ENCODE data around the gene LIMK1. TPM values are rescaled to one million over a fixed set of nuclear protein-coding genes. Genes with fewer than 3 reads are reported as not detected.

LIMK1 gene
- total and polyA plus RNA-seq, 2 experiments from 2014 or later = 13.0 to 96.5 TPM

DNA sequence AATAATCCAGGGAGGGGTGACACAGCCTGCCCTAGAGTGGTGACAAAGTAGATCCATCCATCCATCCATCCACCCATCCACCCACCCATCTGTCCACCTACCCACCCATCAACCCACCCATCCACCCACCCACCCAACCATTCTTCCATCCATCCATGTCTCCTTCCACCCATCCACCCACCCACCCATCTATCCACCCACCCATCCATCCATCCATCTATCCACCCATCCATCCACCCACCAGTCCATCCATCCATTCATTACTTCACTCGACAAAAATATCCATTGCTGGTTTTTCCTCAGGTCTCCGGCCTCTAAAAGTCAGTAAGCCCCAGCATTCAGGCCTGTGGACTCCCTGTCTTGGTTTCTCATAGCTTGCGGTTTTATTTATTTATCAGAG lies 12.5 kb upstream of the LIMK1 start:
- no peak for TF ChIP-seq ETS1 (IDR thresholded peaks at IDR 0.05)
- no peak for TF ChIP-seq ZNF331 (CRISPR knock-in tag; IDR thresholded peaks at IDR 0.05; ENCODE audit: low read depth)
- no peak for TF ChIP-seq POLR2AphosphoS5 (IDR thresholded peaks at IDR 0.05; ENCODE audit: low read depth)
- no peak for TF ChIP-seq ZNF114 (CRISPR knock-in tag; IDR thresholded peaks at IDR 0.05)
- TF ChIP-seq JUNB (IDR thresholded peaks at IDR 0.05; ENCODE audit: unreplicated experiment) = no peak
- no peak for TF ChIP-seq EZH2phosphoT487 (IDR thresholded peaks at IDR 0.05; ENCODE audit: unreplicated experiment)
- Histone ChIP-seq H3K9me2 (ENCODE audit: insufficient read depth) (no peaks in the 10 kb centered on the region), H2AFZ (no peak overlapping the region), H3K4me3 (no peak overlapping the region), H3K36me3 (ENCODE audit: insufficient read depth) (no peaks in the 10 kb centered on the region), H3K27me3 (ENCODE audit: insufficient read depth) (no peaks in the 10 kb centered on the region), H3F3A (replicated peaks; ENCODE audit: low read depth) (no peaks in the 10 kb centered on the region), H3K27ac (ENCODE audit: low read depth) (no peak overlapping the region), H3K4me2 (no peak overlapping the region), H3K79me2 (replicated peaks; ENCODE audit: insufficient read depth) (no peaks in the 10 kb centered on the region), H3K4me1 (ENCODE audit: insufficient read depth) (no peaks in the 10 kb centered on the region), H4K20me1 (replicated peaks; ENCODE audit: insufficient read depth) (no peaks in the 10 kb centered on the region)
- Mint-ChIP-seq H3K27me3 (ENCODE audit: insufficient read depth, low read depth, poor library complexity) (peaks cover 14% of the 10 kb centered on the region), H3K4me3 (no peak overlapping the region), H3K4me1 (no peaks in the 10 kb centered on the region; the same call in 2 of the 3 replicates), H3K36me3 (ENCODE audit: low read depth) (no peaks in the 10 kb centered on the region; the same call in 2 of the 3 replicates), H3K27ac (no peak overlapping the region), H3K9me3 (no peaks in the 10 kb centered on the region; the same call in 2 of the 3 replicates)
- DNase-seq (ENCODE audit: low spot score) (no peak), ATAC-seq (no peak)

DNA sequence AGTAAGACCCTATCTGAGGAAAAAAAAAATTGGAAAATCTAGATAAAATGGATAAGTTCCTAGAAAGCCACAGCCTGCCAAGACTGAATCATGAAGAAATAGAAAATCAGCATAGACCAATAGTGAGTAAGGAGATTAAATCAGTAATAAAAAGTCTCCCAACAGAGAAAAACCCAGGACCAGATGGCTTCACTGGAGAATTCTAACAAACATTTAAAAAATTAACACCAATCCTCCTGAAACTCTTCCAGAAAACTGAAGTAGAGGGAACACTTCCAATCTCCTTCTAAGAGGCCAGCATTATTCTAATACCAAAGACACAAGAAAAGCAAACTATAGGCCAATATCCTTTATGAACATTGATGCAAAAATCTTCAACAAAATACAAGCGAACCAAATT lies 8.8 kb upstream of the LIMK1 start:
- no peaks in the 10 kb centered on the region for H3K27me3 ChIP-seq (ENCODE audit: insufficient read depth)
- Mint-ChIP-seq H3K4me3 (no peak overlapping the region), H3K9me3 (no peaks in the 10 kb centered on the region), H3K36me3 (ENCODE audit: low read depth) (no peaks in the 10 kb centered on the region), H3K27ac (no peak overlapping the region), H3K4me1 (peaks cover 11% of the 10 kb centered on the region), H3K27me3 (ENCODE audit: insufficient read depth, low read depth, poor library complexity) (peaks cover 10% of the 10 kb centered on the region)
- DNase-seq (ENCODE audit: low spot score) (no peak), ATAC-seq (no peak)
- TF ChIP-seq ZNF331 (CRISPR knock-in tag; IDR thresholded peaks at IDR 0.05; ENCODE audit: low read depth) = no peak
- TF ChIP-seq, protein P1, sequence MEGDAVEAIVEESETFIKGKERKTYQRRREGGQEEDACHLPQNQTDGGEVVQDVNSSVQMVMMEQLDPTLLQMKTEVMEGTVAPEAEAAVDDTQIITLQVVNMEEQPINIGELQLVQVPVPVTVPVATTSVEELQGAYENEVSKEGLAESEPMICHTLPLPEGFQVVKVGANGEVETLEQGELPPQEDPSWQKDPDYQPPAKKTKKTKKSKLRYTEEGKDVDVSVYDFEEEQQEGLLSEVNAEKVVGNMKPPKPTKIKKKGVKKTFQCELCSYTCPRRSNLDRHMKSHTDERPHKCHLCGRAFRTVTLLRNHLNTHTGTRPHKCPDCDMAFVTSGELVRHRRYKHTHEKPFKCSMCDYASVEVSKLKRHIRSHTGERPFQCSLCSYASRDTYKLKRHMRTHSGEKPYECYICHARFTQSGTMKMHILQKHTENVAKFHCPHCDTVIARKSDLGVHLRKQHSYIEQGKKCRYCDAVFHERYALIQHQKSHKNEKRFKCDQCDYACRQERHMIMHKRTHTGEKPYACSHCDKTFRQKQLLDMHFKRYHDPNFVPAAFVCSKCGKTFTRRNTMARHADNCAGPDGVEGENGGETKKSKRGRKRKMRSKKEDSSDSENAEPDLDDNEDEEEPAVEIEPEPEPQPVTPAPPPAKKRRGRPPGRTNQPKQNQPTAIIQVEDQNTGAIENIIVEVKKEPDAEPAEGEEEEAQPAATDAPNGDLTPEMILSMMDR (conservative IDR thresholded peaks at IDR 0.05; ENCODE audit: low read depth in 2 of 2) = no peak
- H3K36me3 ChIP-seq (ENCODE audit: insufficient read depth) = no peaks in the 10 kb centered on the region
- no peaks in the 10 kb centered on the region for H3K9me2 ChIP-seq (ENCODE audit: insufficient read depth)
- no peak overlapping the region for H2AFZ ChIP-seq
- no peak overlapping the region for H3K4me2 ChIP-seq
- peaks cover 3% of the 10 kb centered on the region; the same call in 1 of the 2 replicates for H3K4me1 ChIP-seq (ENCODE audit: insufficient read depth)
- no peak overlapping the region for H3K4me3 ChIP-seq
- H3F3A ChIP-seq (replicated peaks; ENCODE audit: low read depth) = no peaks in the 10 kb centered on the region
- H3K27ac ChIP-seq (ENCODE audit: low read depth) = no peak overlapping the region
- no peaks in the 10 kb centered on the region for H3K79me2 ChIP-seq (replicated peaks; ENCODE audit: insufficient read depth)
- no peaks in the 10 kb centered on the region for H4K20me1 ChIP-seq (replicated peaks; ENCODE audit: insufficient read depth)

DNA sequence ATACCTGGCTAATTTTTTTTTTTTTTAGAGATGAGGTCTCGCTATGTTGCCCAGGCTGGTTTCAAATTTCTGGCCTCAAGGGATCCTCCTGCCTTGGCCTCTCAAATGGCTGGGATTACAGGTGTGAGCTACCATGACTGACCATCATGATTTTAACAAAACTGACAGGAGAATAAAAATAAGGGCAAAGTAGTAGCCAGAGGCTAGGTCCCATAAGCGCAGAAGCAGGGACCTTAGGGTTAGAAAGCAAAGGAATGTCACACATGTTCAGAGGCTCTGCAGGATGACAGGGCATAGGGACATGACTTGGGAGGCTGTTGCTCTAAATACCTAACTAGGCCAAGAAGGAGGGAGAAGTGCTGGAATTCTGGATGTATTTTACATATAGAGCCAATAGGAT lies 5.1 kb upstream of the LIMK1 start:
- H3K36me3 Mint-ChIP-seq (ENCODE audit: low read depth) = no peaks in the 10 kb centered on the region
- Histone ChIP-seq H3K4me3 (no peak overlapping the region), H3K4me2 (no peak overlapping the region), H2AFZ (no peak overlapping the region), H3K9me2 (ENCODE audit: insufficient read depth) (no peaks in the 10 kb centered on the region), H3K27me3 (ENCODE audit: insufficient read depth) (no peaks in the 10 kb centered on the region), H3K79me2 (replicated peaks; ENCODE audit: insufficient read depth) (no peaks in the 10 kb centered on the region), H4K20me1 (replicated peaks; ENCODE audit: insufficient read depth) (no peaks in the 10 kb centered on the region), H3K36me3 (ENCODE audit: insufficient read depth) (no peaks in the 10 kb centered on the region), H3K27ac (ENCODE audit: low read depth) (no peak overlapping the region), H3F3A (replicated peaks; ENCODE audit: low read depth) (0 out of 2 replicates have a peak, but pooled peaks cover 7% of the 10 kb centered on the region), H3K4me1 (ENCODE audit: insufficient read depth) (peaks cover 8% of the 10 kb centered on the region; the same call in 1 of the 2 replicates)
- H3K4me1 Mint-ChIP-seq = peaks cover 11% of the 10 kb centered on the region
- no peak overlapping the region for H3K4me3 Mint-ChIP-seq
- H3K27ac Mint-ChIP-seq = no peak overlapping the region
- DNase-seq (ENCODE audit: low spot score) = no peak
- H3K9me3 Mint-ChIP-seq = no peaks in the 10 kb centered on the region
- H3K27me3 Mint-ChIP-seq (ENCODE audit: insufficient read depth, low read depth, poor library complexity) = peaks cover 8% of the 10 kb centered on the region
- ATAC-seq = no peak
- no peak for TF ChIP-seq CREB1 (CRISPR knock-in tag; IDR thresholded peaks at IDR 0.05; ENCODE audit: low read depth)
- TF ChIP-seq, protein P1 (conservative IDR thresholded peaks at IDR 0.05; ENCODE audit: low read depth in 2 of 2) = no peak
- no peak for TF ChIP-seq STAT1 (IDR thresholded peaks at IDR 0.05; ENCODE audit: unreplicated experiment)
- no peak for TF ChIP-seq EZH2phosphoT487 (IDR thresholded peaks at IDR 0.05; ENCODE audit: unreplicated experiment)
- no peak for TF ChIP-seq POLR2AphosphoS5 (IDR thresholded peaks at IDR 0.05; ENCODE audit: low read depth)
- no peak for TF ChIP-seq EZH2 (IDR thresholded peaks at IDR 0.05; ENCODE audit: low read depth, unreplicated experiment)
- no peak for TF ChIP-seq ZNF331 (CRISPR knock-in tag; IDR thresholded peaks at IDR 0.05; ENCODE audit: low read depth)
